Neutrophil (primary cell): Measurements from ENCODE around the gene NXNL2.

Experiments
- H3K27ac ChIP-seq: fragments of 200-600 bp; sonication (generic); 2 replicates; pipeline ENCODE4 v1.5.1; 2016; ENCODE audit warnings: mild to moderate bottlenecking, moderate library complexity
- H3K27me3 ChIP-seq: fragments of 200-600 bp; sonication (generic); 2 replicates; pipeline ENCODE4 v1.6.0; 2016; ENCODE audit warnings: mild to moderate bottlenecking
- H3K36me3 ChIP-seq: fragments of 200-600 bp; sonication (generic); 2 replicates; pipeline ENCODE4 v1.5.1; 2017
- H3K4me1 ChIP-seq, 2 experiments: fragments of 200-600 bp in 1 of 2; sonication (generic) in 1 of 2; 1 replicate in 1 of 2; 2 replicates in 1 of 2; pipeline versions ENCODE4 v1.5.1 to v1.6.1; 2013 to 2016; ENCODE audit warnings: low read depth in 1 of 2, low read length in 1 of 2, mild to moderate bottlenecking in 1 of 2, moderate library complexity in 1 of 2; ENCODE audit not compliant: control insufficient read depth in 1 of 2, insufficient read depth in 1 of 2
- H3K4me3 ChIP-seq, 2 experiments: fragments of 200-600 bp in 1 of 2; sonication (generic) in 1 of 2; 1 replicate in 1 of 2; 2 replicates in 1 of 2; pipeline ENCODE4 v1.5.1; 2013 to 2016; ENCODE audit warnings: low read depth in 1 of 2, low read length in 1 of 2, mild to moderate bottlenecking in 1 of 2, moderate library complexity in 1 of 2
- H3K9me3 ChIP-seq: fragments of 200-600 bp; sonication (generic); 2 replicates; pipeline ENCODE4 v1.5.1; 2016
- TF ChIP-seq, protein P1 (sequence below): fragments of 200-600 bp; sonication (generic); IDR thresholded peaks from 2 replicates; pipeline ENCODE4 v1.5.1; 2016; ENCODE audit warnings: antibody characterized with exemption

Gene NXNL2

DNA sequence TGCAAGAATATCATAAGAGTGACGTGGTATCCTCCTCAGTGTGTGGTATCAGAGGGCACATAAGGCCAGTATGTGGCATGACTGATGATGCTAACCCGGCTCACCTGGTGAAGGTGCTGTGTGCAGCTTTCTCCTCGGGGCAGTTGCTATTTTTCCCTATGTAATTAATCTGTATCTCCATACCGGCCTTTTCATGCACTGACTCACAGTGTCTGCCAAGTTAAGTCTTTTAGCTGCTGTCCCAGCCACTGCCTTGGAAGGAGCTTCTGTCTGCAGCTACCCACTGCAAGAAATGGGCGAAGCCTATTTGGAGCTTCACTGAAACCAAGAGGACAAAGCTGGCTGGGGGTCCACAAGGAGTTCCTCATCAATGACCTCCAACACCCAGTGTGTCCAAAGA lies 46.0 kb downstream of the NXNL2 start:
- TF ChIP-seq, protein P1, sequence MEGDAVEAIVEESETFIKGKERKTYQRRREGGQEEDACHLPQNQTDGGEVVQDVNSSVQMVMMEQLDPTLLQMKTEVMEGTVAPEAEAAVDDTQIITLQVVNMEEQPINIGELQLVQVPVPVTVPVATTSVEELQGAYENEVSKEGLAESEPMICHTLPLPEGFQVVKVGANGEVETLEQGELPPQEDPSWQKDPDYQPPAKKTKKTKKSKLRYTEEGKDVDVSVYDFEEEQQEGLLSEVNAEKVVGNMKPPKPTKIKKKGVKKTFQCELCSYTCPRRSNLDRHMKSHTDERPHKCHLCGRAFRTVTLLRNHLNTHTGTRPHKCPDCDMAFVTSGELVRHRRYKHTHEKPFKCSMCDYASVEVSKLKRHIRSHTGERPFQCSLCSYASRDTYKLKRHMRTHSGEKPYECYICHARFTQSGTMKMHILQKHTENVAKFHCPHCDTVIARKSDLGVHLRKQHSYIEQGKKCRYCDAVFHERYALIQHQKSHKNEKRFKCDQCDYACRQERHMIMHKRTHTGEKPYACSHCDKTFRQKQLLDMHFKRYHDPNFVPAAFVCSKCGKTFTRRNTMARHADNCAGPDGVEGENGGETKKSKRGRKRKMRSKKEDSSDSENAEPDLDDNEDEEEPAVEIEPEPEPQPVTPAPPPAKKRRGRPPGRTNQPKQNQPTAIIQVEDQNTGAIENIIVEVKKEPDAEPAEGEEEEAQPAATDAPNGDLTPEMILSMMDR: no peak
- Histone ChIP-seq H3K36me3 (no peaks in the 10 kb centered on the region), H3K4me1 (peaks cover 5 to 6% of the 10 kb centered on the region in 2 experiments), H3K27me3 (no peaks in the 10 kb centered on the region), H3K27ac (no peak overlapping the region), H3K4me3 (no peak overlapping the region), H3K9me3 (no peaks in the 10 kb centered on the region)

DNA sequence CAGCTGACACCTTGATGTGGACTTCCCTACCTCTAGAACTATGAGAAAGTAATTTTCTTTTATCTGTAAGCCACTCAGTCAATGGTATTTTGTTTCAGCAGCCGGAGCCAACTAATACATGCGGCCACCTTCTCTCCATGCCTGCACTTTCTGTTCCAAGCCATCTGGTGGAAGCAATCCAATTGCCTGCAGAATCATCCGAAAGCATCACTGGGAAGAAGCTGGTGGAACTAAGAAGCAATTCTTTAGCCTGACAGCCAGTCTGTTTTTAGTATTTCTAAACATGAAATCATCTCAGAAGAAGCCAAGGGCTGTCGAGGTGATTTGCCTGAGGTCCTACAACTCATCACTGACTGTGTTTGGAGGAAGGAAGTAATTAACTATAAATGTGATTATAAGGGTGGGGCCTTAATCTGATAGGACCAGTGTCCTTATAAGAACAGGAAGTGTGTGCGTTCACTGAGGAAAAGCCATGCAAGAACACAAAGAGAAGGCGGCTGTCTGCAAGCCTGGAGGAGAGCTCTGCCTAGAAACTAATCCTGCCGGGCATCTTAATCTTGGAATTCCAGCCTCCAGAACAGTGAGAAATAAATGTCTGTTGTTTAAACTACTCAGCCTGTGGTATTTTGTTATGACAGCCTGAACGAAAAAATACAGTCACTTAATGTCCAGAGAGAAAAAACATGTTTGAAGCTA lies 49.1 kb downstream of the NXNL2 start:
- H3K9me3 ChIP-seq: no peaks in the 10 kb centered on the region
- no peak overlapping the region for H3K4me3 ChIP-seq
- no peaks in the 10 kb centered on the region for H3K36me3 ChIP-seq
- H3K4me1 ChIP-seq: no peaks in the 10 kb centered on the region
- TF ChIP-seq, protein P1: no peak
- H3K27me3 ChIP-seq: no peaks in the 10 kb centered on the region
- no peak overlapping the region for H3K27ac ChIP-seq

DNA sequence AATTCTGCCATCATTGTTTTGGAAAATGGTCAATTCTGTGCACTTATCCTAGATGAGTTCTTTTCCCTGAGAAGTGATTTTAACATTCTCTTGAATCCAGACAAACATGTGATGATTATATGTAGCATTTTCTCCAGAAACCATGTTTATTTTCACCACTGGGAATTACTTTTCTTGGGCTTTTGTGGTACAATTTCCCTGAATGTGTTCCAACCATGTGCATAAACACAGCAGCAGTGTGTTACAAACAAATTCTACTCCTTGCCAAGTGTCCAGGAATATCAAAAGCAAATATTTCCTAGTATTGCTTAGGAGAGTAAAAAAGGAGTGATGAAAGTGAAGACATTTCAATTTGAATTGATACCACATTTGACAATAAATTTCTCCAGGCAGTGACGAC lies 50.4 kb downstream of the NXNL2 start:
- H3K27ac ChIP-seq: no peak overlapping the region
- H3K27me3 ChIP-seq: no peaks in the 10 kb centered on the region
- no peaks in the 10 kb centered on the region for H3K36me3 ChIP-seq
- TF ChIP-seq, protein P1: no peak
- no peaks in the 10 kb centered on the region for H3K9me3 ChIP-seq
- no peak overlapping the region for H3K4me3 ChIP-seq
- no peaks in the 10 kb centered on the region for H3K4me1 ChIP-seq

DNA sequence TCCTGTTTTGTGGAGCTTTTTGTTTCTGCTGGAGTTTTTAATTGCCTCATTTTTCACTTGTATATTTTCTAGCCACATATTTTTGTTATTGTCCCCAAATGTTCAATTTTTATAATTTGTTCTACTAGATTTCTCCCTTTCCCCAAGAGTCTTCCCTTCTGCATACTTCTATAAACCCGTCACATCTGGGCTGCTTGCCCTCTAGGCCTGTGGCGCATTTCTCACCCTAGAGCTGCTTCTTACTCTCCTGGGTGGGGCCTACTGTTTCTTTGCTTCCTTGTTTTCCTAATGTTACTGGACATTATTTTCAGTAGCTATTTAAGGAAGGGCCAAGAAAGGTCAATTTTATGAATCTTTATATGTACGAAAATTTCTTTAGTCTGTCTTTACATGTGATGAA lies 51.5 kb downstream of the NXNL2 start:
- no peak overlapping the region for H3K4me3 ChIP-seq
- no peaks in the 10 kb centered on the region for H3K27me3 ChIP-seq
- no peaks in the 10 kb centered on the region for H3K36me3 ChIP-seq
- no peaks in the 10 kb centered on the region for H3K4me1 ChIP-seq
- TF ChIP-seq, protein P1: no peak
- H3K9me3 ChIP-seq: no peaks in the 10 kb centered on the region
- no peak overlapping the region for H3K27ac ChIP-seq

DNA sequence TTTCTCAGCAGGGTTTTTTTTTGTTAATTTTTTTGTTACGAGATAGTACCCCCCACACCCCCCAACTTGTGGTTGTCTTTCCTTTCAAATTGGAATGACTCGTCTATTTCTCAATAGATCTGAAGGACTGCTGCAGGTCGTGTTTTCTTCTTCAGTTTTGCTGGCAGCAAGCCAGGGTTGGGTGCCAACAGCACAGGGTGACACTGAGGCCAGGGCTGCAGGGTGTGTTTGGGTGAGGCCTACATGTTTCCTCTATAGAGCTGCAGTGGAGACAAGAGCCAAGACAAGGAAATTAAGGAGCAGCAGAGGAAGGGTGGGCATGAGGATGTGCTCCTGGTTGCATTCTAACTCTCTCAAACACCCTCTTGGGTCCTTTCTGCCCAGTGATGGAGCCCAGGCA lies 52.2 kb downstream of the NXNL2 start:
- Histone ChIP-seq H3K27me3 (no peaks in the 10 kb centered on the region), H3K27ac (no peak overlapping the region), H3K9me3 (no peaks in the 10 kb centered on the region), H3K4me1 (no peaks in the 10 kb centered on the region), H3K4me3 (no peak overlapping the region), H3K36me3 (no peaks in the 10 kb centered on the region)
- TF ChIP-seq, protein P1: no peak
